ENCODE results near the gene DIPK1C. TPM values are rescaled to one million over a fixed set of nuclear protein-coding genes. Genes with fewer than 3 reads are reported as not detected.

The DIPK1C gene
- total and polyA plus RNA-seq, 9 of the 15 experiments (the other 6 are each of a cell fraction or from before 2014, with no cell fraction given): 0.04 to 0.32 (median 0.15) TPM; not detected in 2

- H4K20me1 ChIP-seq (replicated peaks; ENCODE audit: control insufficient read depth, insufficient read depth, low read length): no peaks in the 10 kb centered on the region
- intact Hi-C loops (cut with micrococcal nuclease) (no loop called here), in situ Hi-C loops (cut with MboI) (no loop called here)
- H3K36me3 ChIP-seq (ENCODE audit: control insufficient read depth, insufficient read depth, low read length): no peaks in the 10 kb centered on the region
- no peak for FAIRE-seq
- H3K4me3 ChIP-seq: no peak overlapping the region
- 66% methylated on average over 15 of the region's 15 CpGs for WGBS (ENCODE audit: insufficient coverage, low coverage, missing lambda C conversion rate)
- no peak for ATAC-seq
- H2AFZ ChIP-seq (ENCODE audit: low read depth, low read length): no peak overlapping the region
- H3K9me1 ChIP-seq (ENCODE audit: control insufficient read depth, insufficient read depth, low read length): no peaks in the 10 kb centered on the region
- POLR2A ChIA-PET: interaction anchor here (0.6 to 0.7 kb wide), 2 partner anchors 27 to 316 kb away, joined by 3 read pairs; no protein-coding TSS in a partner anchor
- H3K4me2 ChIP-seq (ENCODE audit: insufficient read depth, low read length): no peak overlapping the region
- H3K79me2 ChIP-seq (ENCODE audit: control insufficient read depth, insufficient read depth, low read length): no peaks in the 10 kb centered on the region
- no peaks in the 10 kb centered on the region for H3K27me3 ChIP-seq (ENCODE audit: control insufficient read depth in 2 of 2, insufficient read depth in 2 of 2, low read length in 2 of 2)
- no peak overlapping the region for H3K27ac ChIP-seq (ENCODE audit: extremely low read depth, low read depth, low read length)
- TF ChIP-seq FOXO4 (CRISPR knock-in tag; IDR thresholded peaks at IDR 0.05) (no peak), U2AF2 (optimal IDR thresholded peaks at IDR 0.05; ENCODE audit: low read depth, low read length) (no peak), ZNF24 (IDR thresholded peaks at IDR 0.05) (no peak), PCBP1 (IDR thresholded peaks at IDR 0.05; ENCODE audit: low read depth, low read length, poor library complexity, severe bottlenecking) (no peak), ZFP1 (CRISPR knock-in tag; IDR thresholded peaks at IDR 0.05) (no peak), USF2 (CRISPR knock-in tag; IDR thresholded peaks at IDR 0.05) (no peak), ILF3 (IDR thresholded peaks at IDR 0.05; ENCODE audit: borderline replicate concordance) (no peak), SAFB (IDR thresholded peaks at IDR 0.05; ENCODE audit: borderline replicate concordance, low read depth, low read length) (no peak), DACH1 (IDR thresholded peaks at IDR 0.05; ENCODE audit: partially characterized antibody) (no peak), ATF4 (CRISPR knock-in tag; IDR thresholded peaks at IDR 0.05) (no peak), USF1 (CRISPR knock-in tag; IDR thresholded peaks at IDR 0.05) (no peak), LARP7 (IDR thresholded peaks at IDR 0.05) (no peak), MCM3 (IDR thresholded peaks at IDR 0.05) (no peak), TAF15 (IDR thresholded peaks at IDR 0.05; ENCODE audit: low read depth, low read length) (no peak), MBD1 (CRISPR knock-in tag; IDR thresholded peaks at IDR 0.05) (no peak), ZNF239 (CRISPR knock-in tag; IDR thresholded peaks at IDR 0.05) (no peak), XRCC5 (IDR thresholded peaks at IDR 0.05; ENCODE audit: low read depth, low read length) (no peak), SP2 (IDR thresholded peaks at IDR 0.05; ENCODE audit: extremely low read depth, low read depth, low read length, poor library complexity, severe bottlenecking) (no peak)
- BruUV-seq (replicated peaks): no TSS peak
- no peak for DNase-seq (ENCODE audit: extremely low read depth in 1 of 4, low spot score in 3 of 4)
- H3K4me1 ChIP-seq (replicated peaks in 1 of 2; ENCODE audit: control insufficient read depth in 2 of 2, insufficient read depth in 2 of 2, low read length in 2 of 2): peaks cover 11 to 12% of the 10 kb centered on the region in 2 experiments; a peak in 3 of 5 replicates
- CTCF ChIA-PET (ENCODE audit: low intra/inter-chr PET ratio): no interaction called here
- H3K9ac ChIP-seq (ENCODE audit: insufficient read depth in 1 of 2, low read depth in 2 of 2, low read length in 2 of 2): 0 out of 4 replicates have a peak overlapping the region, but pooled peaks of 1 of the 2 experiments have one; percentile 26
- no peaks in the 10 kb centered on the region for H3K9me3 ChIP-seq (replicated peaks; ENCODE audit: control insufficient read depth, insufficient read depth, low read depth, low read length)
These were observed 29.2 kb upstream of the DIPK1C start for GRCh38 chr18:74486119-74486849.
